NT2/D1 (cell line): ENCODE measurements around the gene SIN3B.

Source experiments
- YY1 ChIP-seq: IDR thresholded peaks from 2 replicates; pipeline ENCODE4 v1.6.1; 2011; ENCODE audit not compliant: insufficient read length, insufficient read depth
- ZNF274 ChIP-seq: IDR thresholded peaks from 2 replicates; pipeline ENCODE4 v1.6.1; 2011; ENCODE audit warnings: mild to moderate bottlenecking, low read depth, low read length

DNA sequence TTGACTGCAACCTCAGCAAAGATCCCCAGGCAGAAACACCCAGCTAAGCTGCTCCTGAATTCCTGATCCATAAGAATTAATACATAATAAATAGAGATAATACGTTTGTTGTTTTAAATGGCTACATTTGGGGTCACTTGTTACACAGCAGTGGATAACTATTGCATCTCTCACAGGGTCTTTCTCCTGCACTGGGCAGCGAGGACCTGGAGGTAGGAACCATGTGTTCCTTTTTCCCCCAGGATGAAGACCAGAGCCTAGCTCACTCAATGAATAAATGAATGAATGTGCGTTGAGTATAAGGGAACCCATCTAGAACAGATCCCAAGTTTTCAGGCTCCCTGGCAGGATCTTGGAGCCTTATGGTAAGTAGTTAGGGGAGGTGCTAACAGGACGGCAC is 90.3 kb downstream of the SIN3B start:
- TF ChIP-seq YY1 = no peak
- TF ChIP-seq ZNF274 = no peak
